Lower leg skin (tissue), 4 donors: ENCODE results near the gene ZFAND2A. TPM values are rescaled to one million over a fixed set of nuclear protein-coding genes. Genes with fewer than 3 reads are reported as not detected.

Source experiments
- DNase-seq, 2 donors: peaks; one replicate each; pipeline ENCODE4 v3.0.0-alpha.2; 2019; ENCODE audit warnings: low spot score in 2 of 2
- H3K4me3 ChIP-seq: fragments of 200-600 bp; sonication (generic); 2 replicates; pipeline ENCODE4 v1.5.1; 2017; ENCODE audit warnings: mild to moderate bottlenecking, low read depth; ENCODE audit not compliant: poor library complexity, severe bottlenecking
- POLR2A ChIP-seq, 2 donors: fragments of 450-650 bp; IDR thresholded peaks; one replicate each; pipeline ENCODE4 v1.6.1; 2016 to 2017; ENCODE audit warnings: antibody characterized with exemption in 2 of 2, mild to moderate bottlenecking in 1 of 2, moderate library complexity in 1 of 2
- WGBS, 2 donors: methylation state at CpG; one replicate each; pipeline ENCODE4 v1.1.5; 2018; 5-methylcytosine and 5-hydroxymethylcytosine counted together
- intact Hi-C: fragments of 100-400 bp; cut with DNase I; formaldehyde crosslinking; loops from one replicate; pipeline ENCODE4 v1.15.0; 2023; ENCODE audit warnings: low total_unique reads
- total RNA-seq, 4 donors: library from RNA; depleted of rRNA; stranded (reverse); fragments of >200 nt; gene quantifications; one replicate each; pipeline ENCODE4 v1.1.0, GENCODE V29; 2016
- TF ChIP-seq, protein P1 (sequence below), 3 donors: fragments of 450-650 bp; IDR thresholded peaks; one replicate each; pipeline ENCODE4 v1.5.1; 2016; ENCODE audit warnings: antibody characterized with exemption in 3 of 3, mild to moderate bottlenecking in 3 of 3, moderate library complexity in 2 of 3

ZFAND2A gene
- total RNA-seq, 4 donors from 2014 or later: 9.4 to 26.0 (median 22.8) TPM

DNA sequence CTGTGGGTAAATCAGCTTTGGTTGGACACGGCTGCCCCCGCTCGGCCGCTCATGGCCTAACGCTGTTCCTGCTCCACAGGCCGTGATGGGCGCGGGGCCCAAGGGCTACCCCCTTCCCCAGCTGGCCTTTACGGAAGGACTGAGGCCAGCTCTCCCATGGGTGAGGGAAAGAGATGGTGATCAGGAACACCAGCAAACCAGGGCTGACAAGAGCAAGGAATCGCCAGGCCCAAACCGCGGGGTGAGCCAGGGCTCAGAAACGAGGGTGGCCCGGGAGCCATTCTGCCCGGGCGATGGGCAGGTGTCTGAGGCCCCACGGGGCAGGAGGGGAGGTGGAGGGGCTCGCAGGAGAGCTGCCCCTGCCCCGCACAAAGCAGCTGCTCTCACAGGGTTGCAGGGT lies 45.5 kb downstream of the ZFAND2A start:
- intact Hi-C loops: no loop called here
- TF ChIP-seq, protein P1, sequence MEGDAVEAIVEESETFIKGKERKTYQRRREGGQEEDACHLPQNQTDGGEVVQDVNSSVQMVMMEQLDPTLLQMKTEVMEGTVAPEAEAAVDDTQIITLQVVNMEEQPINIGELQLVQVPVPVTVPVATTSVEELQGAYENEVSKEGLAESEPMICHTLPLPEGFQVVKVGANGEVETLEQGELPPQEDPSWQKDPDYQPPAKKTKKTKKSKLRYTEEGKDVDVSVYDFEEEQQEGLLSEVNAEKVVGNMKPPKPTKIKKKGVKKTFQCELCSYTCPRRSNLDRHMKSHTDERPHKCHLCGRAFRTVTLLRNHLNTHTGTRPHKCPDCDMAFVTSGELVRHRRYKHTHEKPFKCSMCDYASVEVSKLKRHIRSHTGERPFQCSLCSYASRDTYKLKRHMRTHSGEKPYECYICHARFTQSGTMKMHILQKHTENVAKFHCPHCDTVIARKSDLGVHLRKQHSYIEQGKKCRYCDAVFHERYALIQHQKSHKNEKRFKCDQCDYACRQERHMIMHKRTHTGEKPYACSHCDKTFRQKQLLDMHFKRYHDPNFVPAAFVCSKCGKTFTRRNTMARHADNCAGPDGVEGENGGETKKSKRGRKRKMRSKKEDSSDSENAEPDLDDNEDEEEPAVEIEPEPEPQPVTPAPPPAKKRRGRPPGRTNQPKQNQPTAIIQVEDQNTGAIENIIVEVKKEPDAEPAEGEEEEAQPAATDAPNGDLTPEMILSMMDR (IDR thresholded peaks at IDR 0.05): no peak
- TF ChIP-seq POLR2A (IDR thresholded peaks at IDR 0.05): no peak
- 91 to 94% methylated on average over 17 to 19 of the region's 19 CpGs for WGBS, 2 donors
- no peak overlapping the region for H3K4me3 ChIP-seq
- DNase-seq: no peak

GRCh38 chr7:1114088-1114487 lies 45.9 kb downstream of the ZFAND2A start:
- no peak for TF ChIP-seq POLR2A (IDR thresholded peaks at IDR 0.05)
- TF ChIP-seq, protein P1 (IDR thresholded peaks at IDR 0.05): no peak
- 94 to 95% methylated on average over 12 to 13 of the region's 13 CpGs for WGBS, 2 donors
- intact Hi-C loops: no loop called here
- no peak overlapping the region for H3K4me3 ChIP-seq
- no peak for DNase-seq

DNA sequence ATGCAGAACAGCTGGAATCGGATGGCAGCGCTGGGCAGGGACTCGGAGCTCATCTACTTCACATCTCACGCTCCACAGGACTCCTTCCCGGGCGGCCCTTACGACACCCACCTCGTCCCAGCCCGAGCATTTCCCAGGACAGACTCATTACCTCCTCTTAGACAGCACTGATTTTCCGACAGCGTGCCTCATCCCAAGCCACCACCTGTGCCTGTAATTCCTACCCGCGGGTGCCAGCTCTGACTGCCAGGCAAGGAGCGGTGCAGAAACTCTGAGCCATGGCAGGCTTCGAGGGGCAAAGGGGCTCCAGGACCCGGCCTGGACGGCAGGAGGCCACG lies 46.5 kb downstream of the ZFAND2A start:
- WGBS, 2 donors: 94 to 95% methylated on average over 18 of the region's 18 CpGs
- no peak overlapping the region for H3K4me3 ChIP-seq
- DNase-seq: no peak
- intact Hi-C loops: no loop called here
- TF ChIP-seq, protein P1 (IDR thresholded peaks at IDR 0.05): no peak
- no peak for TF ChIP-seq POLR2A (IDR thresholded peaks at IDR 0.05)

GRCh38 chr7:1112625-1113547 lies 47.1 kb downstream of the ZFAND2A start:
- intact Hi-C loops: no loop called here
- no peak for TF ChIP-seq POLR2A (IDR thresholded peaks at IDR 0.05)
- TF ChIP-seq, protein P1 (IDR thresholded peaks at IDR 0.05): no peak
- DNase-seq: no peak
- WGBS, 2 donors: 92 to 94% methylated on average over 43 of the region's 43 CpGs
- no peak overlapping the region for H3K4me3 ChIP-seq

DNA sequence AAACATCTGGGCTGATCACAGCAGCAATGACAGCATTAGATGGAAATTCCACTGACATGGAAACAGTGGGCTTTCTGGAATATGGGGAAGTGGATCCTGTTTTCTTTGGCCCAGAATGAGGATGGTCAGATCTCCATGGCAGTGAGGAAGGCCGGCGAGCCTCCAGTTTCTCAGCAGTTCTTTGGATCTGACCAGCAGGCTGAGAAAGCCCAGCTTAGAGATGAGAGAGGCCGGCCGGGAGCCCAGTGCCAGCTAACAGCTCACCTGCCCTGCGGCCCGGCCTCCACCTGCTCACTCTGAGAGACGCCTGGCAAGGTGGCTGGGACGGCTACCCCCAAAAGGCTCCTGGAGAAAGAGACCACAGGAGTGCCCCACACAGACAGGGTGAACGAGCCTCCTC lies 47.9 kb downstream of the ZFAND2A start:
- H3K4me3 ChIP-seq: no peak overlapping the region
- DNase-seq: no peak
- intact Hi-C loops: no loop called here
- WGBS, 2 donors: 86 to 91% methylated on average over 5 to 9 of the region's 9 CpGs
- TF ChIP-seq, protein P1 (IDR thresholded peaks at IDR 0.05): no peak
- TF ChIP-seq POLR2A (IDR thresholded peaks at IDR 0.05): no peak
